Endodermal cell (in vitro differentiated cells): ENCODE results near the gene BNC1. TPM values are rescaled to one million over a fixed set of nuclear protein-coding genes. Genes with fewer than 3 reads are reported as not detected.

Source experiments
- DNase-seq: peaks from one replicate; pipeline ENCODE4 v3.0.0-alpha.2; 2017
- H3K27ac ChIP-seq: 2 replicates; pipeline ENCODE4 v1.5.1; 2013; ENCODE audit warnings: mild to moderate bottlenecking, low read depth, low read length, moderate library complexity
- H3K27me3 ChIP-seq: 2 replicates; pipeline ENCODE4 v1.6.1; 2013; ENCODE audit warnings: mild to moderate bottlenecking, low read length, moderate library complexity; ENCODE audit not compliant: insufficient read depth, control insufficient read depth, poor library complexity, severe bottlenecking
- H3K36me3 ChIP-seq: 2 replicates; pipeline ENCODE4 v1.7.0; 2013; ENCODE audit warnings: mild to moderate bottlenecking, low read length, moderate library complexity; ENCODE audit not compliant: control insufficient read depth, insufficient read depth
- H3K4me1 ChIP-seq: one replicate; pipeline ENCODE4 v1.7.0; 2013; ENCODE audit warnings: low read length; ENCODE audit not compliant: control insufficient read depth, insufficient read depth
- H3K4me3 ChIP-seq: 2 replicates; pipeline ENCODE4 v1.5.1; 2013; ENCODE audit warnings: mild to moderate bottlenecking, low read length, moderate library complexity
- H3K9ac ChIP-seq: 2 replicates; pipeline ENCODE4 v1.6.1; 2013; ENCODE audit warnings: mild to moderate bottlenecking, low read length, moderate library complexity; ENCODE audit not compliant: poor library complexity, severe bottlenecking; ENCODE audit errors: extremely low read depth
- H3K9me3 ChIP-seq: 2 replicates; pipeline ENCODE4 v1.6.1; 2013; ENCODE audit warnings: mild to moderate bottlenecking, low read length, moderate library complexity; ENCODE audit not compliant: control insufficient read depth
- H3K27ac Mint-ChIP-seq: 2 replicates; pipeline ENCODE4 v1.8.0; 2020; ENCODE audit warnings: mixed read lengths
- H3K27me3 Mint-ChIP-seq: 2 replicates; pipeline ENCODE4 v1.8.0; 2021; ENCODE audit warnings: mild to moderate bottlenecking, mixed read lengths; ENCODE audit not compliant: insufficient read depth
- H3K36me3 Mint-ChIP-seq: 2 replicates; pipeline ENCODE4 v1.8.0; 2020; ENCODE audit warnings: low read depth, mixed read lengths
- H3K4me1 Mint-ChIP-seq: 2 replicates; pipeline ENCODE4 v1.8.0; 2020; ENCODE audit warnings: mixed read lengths
- H3K4me3 Mint-ChIP-seq: 2 replicates; pipeline ENCODE4 v1.8.0; 2020; ENCODE audit warnings: mild to moderate bottlenecking, moderate library complexity, mixed read lengths
- H3K9me3 Mint-ChIP-seq: 2 replicates; pipeline ENCODE4 v1.8.0; 2020; ENCODE audit warnings: mild to moderate bottlenecking, mixed read lengths
- WGBS, 2 experiments: methylation state at CpG; one replicate each; pipeline versions ENCODE4 v1.1.5 to v1.1.7; 2013; ENCODE audit warnings: missing lambda C conversion rate in 2 of 2, mixed read lengths in 1 of 2; ENCODE audit not compliant: insufficient coverage in 1 of 2, insufficient read length in 1 of 2; 5-methylcytosine and 5-hydroxymethylcytosine counted together
- total RNA-seq, 2 donors: library from RNA; stranded (reverse); fragmentation: NEBNext Ultra II Directional in 1 of 2; extraction: Animal tissue kit (Norgen Biotek cat#: 25700) in 1 of 2; gene quantifications; 2 replicates in 1 of 2; 3 replicates in 1 of 2; pipeline ENCODE4 v1.2.1, GENCODE V29; 2021
- TF ChIP-seq, protein P1 (sequence below): fragments of 200-600 bp; sonication (generic); conservative IDR thresholded peaks from 2 replicates; pipeline ENCODE4 v1.5.0; 2021; ENCODE audit warnings: antibody characterized with exemption, mild to moderate bottlenecking

Gene BNC1
- total RNA-seq, 2 donors from 2014 or later = not detected

DNA sequence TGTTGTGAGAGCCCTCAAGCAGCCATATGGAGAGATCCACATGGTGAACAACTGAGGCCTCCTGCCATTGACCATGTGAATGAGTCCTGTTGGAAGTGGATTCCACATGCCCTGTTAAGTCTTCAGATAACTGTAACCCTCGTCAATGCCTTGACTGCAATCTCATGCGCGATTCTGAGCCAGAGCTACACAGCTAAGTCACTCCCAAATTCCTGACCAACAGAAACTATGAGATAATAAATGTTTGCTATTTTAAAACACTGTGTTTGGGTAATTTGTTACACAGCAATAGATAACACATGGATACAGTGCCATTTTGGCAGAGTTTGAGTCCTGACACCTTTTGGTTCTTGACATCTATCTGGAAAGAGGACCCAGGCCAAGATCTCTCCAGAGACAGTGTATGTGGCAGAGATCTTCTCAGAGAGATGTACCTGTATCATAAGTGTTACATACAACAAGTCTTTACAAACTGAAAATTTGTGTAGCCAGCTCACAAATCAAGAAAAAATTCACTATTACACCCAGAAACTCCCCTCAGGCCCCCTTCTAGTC lies 34.5 kb upstream of the BNC1 start:
- no peaks in the 10 kb centered on the region for H3K27me3 ChIP-seq
- Mint-ChIP-seq H3K4me1 (peaks cover 8% of the 10 kb centered on the region), H3K9me3 (no peaks in the 10 kb centered on the region), H3K27ac (no peak overlapping the region), H3K4me3 (no peak overlapping the region), H3K27me3 (no peaks in the 10 kb centered on the region), H3K36me3 (no peaks in the 10 kb centered on the region)
- no peak for DNase-seq
- no peaks in the 10 kb centered on the region for H3K4me1 ChIP-seq
- no peak overlapping the region for H3K27ac ChIP-seq
- no peaks in the 10 kb centered on the region for H3K9me3 ChIP-seq
- 90 to 96% methylated on average over 2 to 3 of the region's 3 CpGs for WGBS, 2 experiments
- TF ChIP-seq, protein P1, sequence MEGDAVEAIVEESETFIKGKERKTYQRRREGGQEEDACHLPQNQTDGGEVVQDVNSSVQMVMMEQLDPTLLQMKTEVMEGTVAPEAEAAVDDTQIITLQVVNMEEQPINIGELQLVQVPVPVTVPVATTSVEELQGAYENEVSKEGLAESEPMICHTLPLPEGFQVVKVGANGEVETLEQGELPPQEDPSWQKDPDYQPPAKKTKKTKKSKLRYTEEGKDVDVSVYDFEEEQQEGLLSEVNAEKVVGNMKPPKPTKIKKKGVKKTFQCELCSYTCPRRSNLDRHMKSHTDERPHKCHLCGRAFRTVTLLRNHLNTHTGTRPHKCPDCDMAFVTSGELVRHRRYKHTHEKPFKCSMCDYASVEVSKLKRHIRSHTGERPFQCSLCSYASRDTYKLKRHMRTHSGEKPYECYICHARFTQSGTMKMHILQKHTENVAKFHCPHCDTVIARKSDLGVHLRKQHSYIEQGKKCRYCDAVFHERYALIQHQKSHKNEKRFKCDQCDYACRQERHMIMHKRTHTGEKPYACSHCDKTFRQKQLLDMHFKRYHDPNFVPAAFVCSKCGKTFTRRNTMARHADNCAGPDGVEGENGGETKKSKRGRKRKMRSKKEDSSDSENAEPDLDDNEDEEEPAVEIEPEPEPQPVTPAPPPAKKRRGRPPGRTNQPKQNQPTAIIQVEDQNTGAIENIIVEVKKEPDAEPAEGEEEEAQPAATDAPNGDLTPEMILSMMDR = no peak
- no peak overlapping the region for H3K9ac ChIP-seq
- H3K4me3 ChIP-seq = no peak overlapping the region
- no peaks in the 10 kb centered on the region for H3K36me3 ChIP-seq

DNA sequence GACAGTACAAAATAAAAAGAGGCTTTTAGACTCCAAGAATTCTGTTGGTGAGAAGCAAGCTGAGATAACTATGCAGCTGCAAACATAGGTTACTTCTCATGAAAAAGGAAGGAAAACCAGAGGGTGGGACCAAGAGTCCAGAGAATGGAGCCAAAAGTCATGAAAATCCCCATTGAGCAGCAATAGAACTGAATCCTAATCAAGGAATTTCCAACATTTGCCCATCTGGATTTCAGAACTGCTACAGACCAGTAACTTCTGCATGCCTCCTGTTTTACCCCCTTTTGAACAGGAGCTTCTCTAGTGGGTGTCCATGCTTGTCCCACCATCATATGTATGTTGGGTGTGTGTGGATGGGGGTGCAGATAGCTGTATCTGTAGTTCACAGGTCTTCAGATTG lies 33.6 kb upstream of the BNC1 start:
- no peaks in the 10 kb centered on the region for H3K36me3 ChIP-seq
- H3K27ac ChIP-seq = no peak overlapping the region
- H3K9me3 Mint-ChIP-seq = no peaks in the 10 kb centered on the region
- H3K4me3 ChIP-seq = no peak overlapping the region
- no peaks in the 10 kb centered on the region for H3K4me1 ChIP-seq
- H3K36me3 Mint-ChIP-seq = no peaks in the 10 kb centered on the region
- no peaks in the 10 kb centered on the region for H3K27me3 ChIP-seq
- DNase-seq = no peak
- no peaks in the 10 kb centered on the region for H3K9me3 ChIP-seq
- H3K4me1 Mint-ChIP-seq = peaks cover 8% of the 10 kb centered on the region
- TF ChIP-seq, protein P1 = no peak
- no peak overlapping the region for H3K9ac ChIP-seq
- no peak overlapping the region for H3K4me3 Mint-ChIP-seq
- peaks cover 3% of the 10 kb centered on the region for H3K27me3 Mint-ChIP-seq
- H3K27ac Mint-ChIP-seq = no peak overlapping the region

DNA sequence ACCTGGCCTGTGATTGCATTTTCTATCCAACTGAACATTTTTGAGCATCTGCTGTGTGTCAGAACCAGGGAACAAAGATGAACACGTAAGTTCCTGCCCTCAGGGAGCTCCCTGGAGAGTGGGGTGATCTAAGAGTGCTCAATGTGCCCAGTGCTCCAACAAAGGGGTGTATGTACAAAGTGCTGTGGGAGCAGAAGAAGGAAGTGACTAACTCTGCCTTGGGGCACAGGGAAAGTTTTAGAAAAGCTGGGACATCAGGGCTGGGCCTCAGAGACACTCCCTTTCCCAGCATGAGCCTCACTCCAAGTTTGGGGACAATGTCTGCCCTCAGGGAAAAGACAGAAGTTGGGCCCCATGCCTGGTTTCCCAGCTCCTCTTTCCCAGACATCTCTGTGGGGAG lies 27.6 kb upstream of the BNC1 start:
- Histone ChIP-seq H3K27ac (no peak overlapping the region), H3K4me1 (no peaks in the 10 kb centered on the region), H3K9me3 (no peaks in the 10 kb centered on the region), H3K27me3 (no peaks in the 10 kb centered on the region), H3K9ac (no peak overlapping the region), H3K4me3 (no peak overlapping the region), H3K36me3 (no peaks in the 10 kb centered on the region)
- peaks cover 3% of the 10 kb centered on the region for H3K27me3 Mint-ChIP-seq
- H3K9me3 Mint-ChIP-seq = no peaks in the 10 kb centered on the region
- no peaks in the 10 kb centered on the region for H3K36me3 Mint-ChIP-seq
- H3K4me3 Mint-ChIP-seq = no peak overlapping the region
- no peak overlapping the region for H3K27ac Mint-ChIP-seq
- 73 to 74% methylated on average over 1 of the region's 1 CpG for WGBS, 2 experiments
- no peak for DNase-seq
- H3K4me1 Mint-ChIP-seq = peaks cover 3% of the 10 kb centered on the region
- TF ChIP-seq, protein P1 = no peak
